HG02759 (cell line): ENCODE data around the gene PFKFB2.

Source experiments
- ATAC-seq: cut with Tn5 transposase; IDR thresholded peaks from one replicate; pipeline ENCODE4 v1.9.1; 2021; ENCODE audit warnings: mild to moderate bottlenecking, moderate library complexity; ENCODE audit not compliant: unreplicated experiment

Gene PFKFB2

GRCh38 chr1:207021876-207022596 lies 31.0 kb upstream of the PFKFB2 start:
- ATAC-seq = no peak

DNA sequence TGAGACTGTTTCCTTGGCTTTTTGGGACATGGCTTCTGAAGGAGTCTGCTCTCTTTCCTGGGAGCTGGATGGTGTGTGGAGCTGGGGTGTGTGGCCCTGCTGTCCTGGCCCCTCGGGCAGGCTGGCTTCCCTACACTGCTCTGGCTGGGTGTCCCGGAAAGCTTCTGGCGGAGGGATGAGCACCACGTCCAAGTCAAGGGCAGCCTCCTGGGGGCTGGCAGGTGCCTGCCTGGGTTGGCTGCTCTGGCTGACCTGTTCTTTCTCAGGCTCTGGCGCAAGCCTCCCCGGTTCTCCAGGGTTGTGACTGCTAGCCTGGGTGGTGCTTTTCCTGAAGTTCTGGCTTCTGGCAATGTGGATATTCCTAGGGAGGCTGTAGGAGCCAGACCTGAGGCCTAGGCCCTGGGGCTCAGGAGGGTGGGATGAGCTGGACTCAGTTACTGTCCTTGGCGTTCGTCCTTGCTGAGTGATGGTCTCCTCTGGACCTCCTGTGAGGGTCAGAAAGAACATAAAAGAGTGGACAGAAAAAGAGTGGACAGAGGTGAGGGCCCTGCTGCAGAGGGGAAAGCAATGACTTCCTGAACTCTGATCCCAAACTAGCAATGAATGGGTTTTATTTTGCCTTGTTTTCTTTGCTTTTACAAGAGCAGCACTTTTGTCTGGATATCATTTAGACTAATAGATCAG lies 29.9 kb upstream of the PFKFB2 start:
- ATAC-seq = no peak

- ATAC-seq = no peak
Observed at GRCh38 chr1:207024202-207025145, 28.6 kb upstream of the PFKFB2 start.

DNA sequence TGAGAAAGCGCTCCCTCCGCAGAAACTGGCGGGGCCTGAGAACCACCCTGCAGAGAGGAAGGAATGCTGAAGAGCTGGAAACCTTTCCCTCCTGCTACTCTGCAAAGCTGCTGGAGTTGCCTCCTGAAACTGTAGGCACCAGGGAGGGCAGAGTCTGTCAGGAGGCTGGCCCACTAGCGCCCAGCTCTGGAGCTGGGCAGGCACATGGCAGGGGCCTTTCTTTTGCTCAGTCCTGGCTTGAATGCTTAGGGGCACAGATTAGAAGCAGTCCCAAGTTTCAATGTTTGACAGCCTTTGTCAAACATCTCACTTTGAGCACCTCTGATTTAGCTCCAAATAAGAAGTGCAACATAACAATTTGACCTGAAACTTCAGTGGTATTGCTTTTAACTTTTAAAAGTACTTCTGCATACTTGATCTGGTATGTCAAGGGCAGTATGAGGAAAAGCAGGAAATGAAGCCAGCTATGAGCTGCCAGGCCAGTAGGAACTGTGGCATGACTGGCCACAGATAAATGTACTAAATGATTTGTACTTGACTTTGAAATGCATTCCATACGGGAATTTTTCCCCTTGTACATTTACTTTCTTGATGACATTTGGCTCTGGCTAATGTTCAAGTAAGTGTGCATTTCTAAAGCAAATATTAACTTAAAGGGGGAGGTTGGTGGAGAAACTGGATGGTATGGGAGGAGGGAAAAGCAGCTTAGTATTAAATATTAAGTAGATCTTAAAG lies 27.8 kb upstream of the PFKFB2 start:
- no peak for ATAC-seq

- no peak for ATAC-seq
Observed at GRCh38 chr1:207026104-207026534, 27.0 kb upstream of the PFKFB2 start.

GRCh38 chr1:207027206-207027777 lies 25.8 kb upstream of the PFKFB2 start:
- no peak for ATAC-seq

DNA sequence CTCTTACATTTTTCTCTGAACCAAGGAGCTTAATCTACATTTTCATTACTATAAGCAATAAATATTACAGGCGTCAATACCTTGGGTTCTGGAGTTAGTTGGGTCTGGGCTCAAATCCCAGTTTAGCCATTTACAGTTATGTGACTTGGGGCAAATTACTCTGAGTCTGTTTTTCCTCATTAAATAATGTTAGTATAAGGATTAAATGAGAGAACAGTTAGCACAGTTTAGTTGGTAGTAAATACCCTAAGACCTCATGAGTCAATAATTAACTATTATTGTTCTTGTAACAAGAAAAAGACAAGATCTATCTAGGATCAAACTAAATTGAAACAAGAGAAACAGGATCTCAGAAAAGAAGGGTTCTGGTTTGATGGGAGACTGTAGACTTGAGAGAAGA lies 25.2 kb upstream of the PFKFB2 start:
- no peak for ATAC-seq

DNA sequence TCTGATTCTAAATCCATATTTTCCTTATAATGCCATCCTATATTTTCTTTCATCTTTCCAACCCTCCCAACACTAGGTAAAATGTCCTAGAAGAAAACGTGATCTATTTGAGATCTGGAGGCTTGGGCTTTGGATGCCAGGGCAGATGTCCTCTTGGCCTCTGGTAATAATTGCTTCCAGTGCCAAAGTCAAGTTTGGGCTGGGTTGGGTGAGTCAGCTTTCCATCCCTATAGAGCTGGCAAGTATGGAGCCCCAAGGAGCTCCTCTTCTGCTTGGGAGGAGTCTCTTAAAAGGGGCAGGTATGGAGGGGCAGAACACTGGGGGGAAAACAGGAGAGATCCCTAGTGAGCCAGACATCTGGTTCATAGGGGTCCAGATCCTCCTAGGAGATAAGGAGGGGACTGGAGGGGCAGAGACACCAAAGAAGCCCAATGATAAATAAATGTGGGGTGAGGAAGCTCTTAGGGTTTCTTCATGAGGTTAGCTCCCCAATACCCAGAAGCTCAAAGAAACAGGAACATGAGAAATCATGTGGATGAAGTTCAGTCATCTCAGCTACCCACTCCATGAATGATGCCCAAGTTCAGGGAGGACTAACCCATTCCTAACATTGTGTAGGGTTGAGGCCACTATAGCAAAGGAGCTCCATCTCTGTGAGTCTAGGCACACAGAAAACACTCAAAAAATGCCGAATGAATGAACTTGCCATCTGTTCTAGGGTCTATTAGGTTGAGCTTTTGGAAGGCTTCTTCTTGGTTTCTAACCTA lies 24.0 kb upstream of the PFKFB2 start:
- ATAC-seq = no peak

- no peak for ATAC-seq
Observed at GRCh38 chr1:207029701-207030521, 23.2 kb upstream of the PFKFB2 start.

- ATAC-seq = no peak
Observed at GRCh38 chr1:207030522-207031009, 22.5 kb upstream of the PFKFB2 start.

DNA sequence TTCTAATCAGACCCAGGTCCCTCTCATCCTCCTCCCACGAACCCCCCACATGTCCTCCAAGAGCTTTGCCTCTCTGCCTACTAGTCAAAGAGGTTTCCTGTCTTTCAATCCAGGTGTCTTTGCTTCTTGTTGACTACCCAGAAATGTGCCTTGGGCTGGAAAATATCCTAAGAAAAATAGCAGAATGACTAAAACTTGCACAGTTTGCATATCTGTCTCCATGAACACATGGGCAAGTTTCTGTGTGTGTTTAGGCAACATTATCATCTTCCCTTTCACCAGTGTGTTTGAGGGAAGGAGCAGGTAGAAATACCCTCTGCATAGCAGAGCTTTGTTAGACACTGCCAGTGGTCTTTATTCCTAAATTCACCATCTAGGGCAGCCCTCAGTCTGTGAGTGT lies 22.1 kb upstream of the PFKFB2 start:
- ATAC-seq = no peak

- ATAC-seq = no peak
Observed at GRCh38 chr1:207031632-207032264, 21.3 kb upstream of the PFKFB2 start.

GRCh38 chr1:207032528-207033017 lies 20.5 kb upstream of the PFKFB2 start, which contains the start of gene C1orf116:
C1orf116 (minus strand) TSS chr1:207032756; CDS start chr1:207027598, 5,158 bp downstream.
- no peak for ATAC-seq

- ATAC-seq = no peak
Observed at GRCh38 chr1:207033302-207033701, 19.8 kb upstream of the PFKFB2 start.

DNA sequence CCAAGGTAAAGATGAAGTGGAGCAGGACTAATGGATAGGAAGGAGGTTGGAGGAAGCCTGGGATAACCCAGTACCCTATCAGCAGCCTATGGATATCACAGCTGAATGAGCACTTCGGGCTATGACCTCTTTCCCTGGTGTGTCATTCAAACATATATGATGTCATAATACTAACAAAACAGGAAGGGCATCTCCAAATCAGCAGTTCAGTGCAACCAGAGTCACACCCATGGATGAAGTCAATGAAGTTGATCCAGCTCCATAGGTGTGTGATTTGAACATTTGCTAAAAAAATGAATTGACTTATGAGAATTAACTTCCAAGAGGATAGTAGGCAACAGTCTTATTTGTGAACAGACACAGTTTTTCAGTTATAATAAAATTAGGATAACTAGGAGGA lies 18.9 kb upstream of the PFKFB2 start:
- no peak for ATAC-seq

GRCh38 chr1:207034998-207035397 lies 18.1 kb upstream of the PFKFB2 start:
- no peak for ATAC-seq

DNA sequence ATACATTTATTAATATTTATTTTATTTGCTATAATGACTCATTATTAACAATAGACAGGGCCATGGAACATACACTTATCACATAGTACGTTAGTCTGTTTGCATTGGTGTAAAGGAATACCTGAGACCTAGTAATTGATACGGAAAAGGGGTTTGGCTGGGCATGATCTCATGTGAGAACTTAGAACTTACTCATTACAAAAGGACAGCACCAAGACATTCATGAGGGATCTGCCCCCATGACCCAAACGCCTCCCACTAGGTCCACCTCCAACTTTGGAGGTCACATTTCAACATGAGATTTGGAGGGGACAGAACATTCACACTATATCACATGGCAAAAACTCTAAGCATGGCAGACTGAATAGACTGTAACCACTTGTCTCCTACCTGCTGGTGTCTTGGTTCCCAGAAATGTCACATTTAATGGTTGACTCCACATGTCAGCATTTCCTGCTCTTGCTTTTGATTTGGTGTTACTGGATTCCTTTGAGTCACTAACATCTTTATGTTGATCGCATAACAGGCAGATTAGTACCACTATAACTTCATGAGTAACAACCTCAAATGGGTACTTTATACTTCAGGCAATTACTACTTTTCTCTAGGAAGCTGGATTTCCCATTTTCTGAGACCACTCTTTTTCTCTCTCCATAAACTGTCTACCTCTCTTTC lies 17.1 kb upstream of the PFKFB2 start:
- ATAC-seq = no peak
